Lung (tissue), 12 donors: ENCODE measurements around the gene LYPD6. TPM values are rescaled to one million over a fixed set of nuclear protein-coding genes. Genes with fewer than 3 reads are reported as not detected.

Experiments
- ATAC-seq: fragments of 200-7000 bp; cut with Tn5 transposase; one replicate; pipeline ENCODE4 v1.9.1; 2020; ENCODE audit warnings: moderate number of reproducible peaks; ENCODE audit not compliant: insufficient read depth, low FRiP score
- DNase-seq, 3 donors: peaks; one replicate each; pipeline ENCODE4 v3.0.0-alpha.2; 2013 to 2017
- H3K27ac ChIP-seq, 2 donors: one replicate each; pipeline ENCODE4 v1.5.1; 2013; ENCODE audit warnings: mild to moderate bottlenecking in 2 of 2, moderate library complexity in 2 of 2, control low read depth in 1 of 2, inconsistent platforms in 1 of 2, low read depth in 1 of 2, low read length in 1 of 2
- H3K27me3 ChIP-seq, 3 donors: one replicate each; pipeline ENCODE4 v1.5.1; 2013; ENCODE audit warnings: low read length in 2 of 3; ENCODE audit not compliant: control insufficient read depth in 3 of 3, insufficient read depth in 3 of 3
- H3K36me3 ChIP-seq, 4 donors: one replicate each; pipeline ENCODE4 v1.5.1; 2013; ENCODE audit warnings: low read length in 4 of 4, mild to moderate bottlenecking in 1 of 4, moderate library complexity in 1 of 4; ENCODE audit not compliant: control insufficient read depth in 4 of 4, insufficient read depth in 4 of 4
- H3K4me1 ChIP-seq, 5 donors: one replicate each; pipeline ENCODE4 v1.5.1; 2013; ENCODE audit warnings: low read length in 5 of 5, mild to moderate bottlenecking in 2 of 5, moderate library complexity in 1 of 5; ENCODE audit not compliant: control insufficient read depth in 5 of 5, insufficient read depth in 5 of 5
- H3K4me3 ChIP-seq: one replicate; pipeline ENCODE4 v1.5.1; 2013; ENCODE audit warnings: mild to moderate bottlenecking, control low read depth, moderate library complexity
- H3K9ac ChIP-seq, 2 donors: one replicate each; pipeline ENCODE4 v1.5.1; 2013; ENCODE audit warnings: low read length in 2 of 2, control low read depth in 1 of 2; ENCODE audit not compliant: insufficient read depth in 1 of 2
- H3K9me3 ChIP-seq, 4 donors: one replicate each; pipeline ENCODE4 v1.5.1; 2013; ENCODE audit warnings: low read length in 3 of 4, mild to moderate bottlenecking in 1 of 4, moderate library complexity in 1 of 4; ENCODE audit not compliant: control insufficient read depth in 4 of 4, insufficient read depth in 3 of 4
- WGBS, 2 donors: extraction: QIAGEN DNeasy Blood & Tissue Kit; methylation state at CpG; one replicate each; pipeline ENCODE4 v1.1.7; 2013; 5-methylcytosine and 5-hydroxymethylcytosine counted together
- polyA plus RNA-seq, 2 donors: library from polyadenylated mRNA; stranded (reverse); fragments of 200-250 nt; gene quantifications; one replicate each; pipeline ENCODE4 v1.2.1, GENCODE V29; 2013
- total RNA-seq, 2 donors: library from RNA; depleted of rRNA in 1 of 2; stranded (reverse); fragments of >200 nt in 1 of 2; gene quantifications; one replicate each; pipeline ENCODE4 v1.2.1, GENCODE V29; 2014 to 2021
- TF ChIP-seq, protein P1 (sequence below): IDR thresholded peaks from 2 replicates; pipeline ENCODE4 v1.5.1; 2012; ENCODE audit warnings: mild to moderate bottlenecking; ENCODE audit errors: control extremely low read depth, extremely low read depth
- donor health status: control.
- donor health status: control.
- donor health status: Bipolar disorder and iron deficiency.
- donor health status: healthy.
- donor health status: DM: yes; HTN: yes; CAD: no.

The LYPD6 gene
- total and polyA plus RNA-seq, 4 donors: 0.16 to 6.3 (median 0.48) TPM

DNA sequence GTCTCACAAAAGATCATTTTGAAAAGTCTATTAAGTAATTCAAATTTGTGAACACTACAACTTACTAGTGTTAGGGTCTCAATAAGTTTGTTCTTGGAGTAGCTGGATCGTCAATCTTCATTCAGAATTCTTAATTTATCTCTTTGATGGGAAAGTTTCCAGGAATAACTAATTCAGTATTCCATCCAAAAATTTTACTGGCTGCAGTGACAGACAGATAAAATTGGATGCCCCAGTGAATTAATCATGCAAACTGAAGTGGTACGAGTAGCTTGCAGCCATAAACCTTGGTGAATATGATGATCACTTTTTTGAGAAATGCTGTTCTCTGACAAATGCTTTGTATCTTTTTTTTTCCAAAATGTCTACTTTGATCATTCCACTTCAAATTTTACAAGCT, 112.8 kb downstream of the LYPD6 start:
- Histone ChIP-seq H3K9me3 (no peaks in the 10 kb centered on the region), H3K9ac (no peak overlapping the region), H3K27ac (no peak overlapping the region), H3K27me3 (peaks cover 0 to 22% (median 0%) of the 10 kb centered on the region in 3 donors), H3K4me3 (no peak overlapping the region), H3K36me3 (no peaks in the 10 kb centered on the region), H3K4me1 (peaks cover 0 to 14% (median 0%) of the 10 kb centered on the region in 5 donors)
- ATAC-seq (no peak), DNase-seq (no peak)
- TF ChIP-seq, protein P1, sequence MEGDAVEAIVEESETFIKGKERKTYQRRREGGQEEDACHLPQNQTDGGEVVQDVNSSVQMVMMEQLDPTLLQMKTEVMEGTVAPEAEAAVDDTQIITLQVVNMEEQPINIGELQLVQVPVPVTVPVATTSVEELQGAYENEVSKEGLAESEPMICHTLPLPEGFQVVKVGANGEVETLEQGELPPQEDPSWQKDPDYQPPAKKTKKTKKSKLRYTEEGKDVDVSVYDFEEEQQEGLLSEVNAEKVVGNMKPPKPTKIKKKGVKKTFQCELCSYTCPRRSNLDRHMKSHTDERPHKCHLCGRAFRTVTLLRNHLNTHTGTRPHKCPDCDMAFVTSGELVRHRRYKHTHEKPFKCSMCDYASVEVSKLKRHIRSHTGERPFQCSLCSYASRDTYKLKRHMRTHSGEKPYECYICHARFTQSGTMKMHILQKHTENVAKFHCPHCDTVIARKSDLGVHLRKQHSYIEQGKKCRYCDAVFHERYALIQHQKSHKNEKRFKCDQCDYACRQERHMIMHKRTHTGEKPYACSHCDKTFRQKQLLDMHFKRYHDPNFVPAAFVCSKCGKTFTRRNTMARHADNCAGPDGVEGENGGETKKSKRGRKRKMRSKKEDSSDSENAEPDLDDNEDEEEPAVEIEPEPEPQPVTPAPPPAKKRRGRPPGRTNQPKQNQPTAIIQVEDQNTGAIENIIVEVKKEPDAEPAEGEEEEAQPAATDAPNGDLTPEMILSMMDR: no peak
- 71 to 90% methylated on average over 2 of the region's 2 CpGs for WGBS, 2 donors

DNA sequence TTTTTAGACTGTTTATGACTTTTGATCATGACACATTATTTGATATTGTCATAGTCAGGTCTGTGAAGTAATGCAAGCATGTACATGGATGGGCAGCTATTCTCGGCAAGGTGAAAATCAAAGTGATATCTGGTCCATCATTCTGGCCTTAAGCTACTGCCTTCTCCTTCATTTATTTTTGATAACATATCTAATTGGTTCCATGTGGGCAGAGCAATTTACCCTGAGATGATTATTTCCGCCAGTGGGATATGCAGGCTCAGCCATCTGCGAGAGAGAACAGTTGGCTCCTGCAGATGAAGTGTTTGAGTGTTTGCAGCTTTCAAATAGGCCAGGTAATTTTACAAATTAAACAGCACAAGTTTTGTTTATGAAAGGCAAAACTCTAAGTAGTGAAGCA, 116.4 kb downstream of the LYPD6 start:
- Histone ChIP-seq H3K9ac (no peak overlapping the region), H3K9me3 (no peaks in the 10 kb centered on the region), H3K36me3 (peaks cover 0 to 5% (median 2%) of the 10 kb centered on the region in 4 donors), H3K4me1 (peaks cover 0 to 14% (median 0%) of the 10 kb centered on the region in 5 donors), H3K27me3 (peaks cover 0 to 26% (median 0%) of the 10 kb centered on the region in 3 donors), H3K27ac (no peak overlapping the region), H3K4me3 (no peak overlapping the region)
- TF ChIP-seq, protein P1: no peak
- DNase-seq: no peak
- ATAC-seq: no peak
- 89 to 92% methylated on average over 3 of the region's 3 CpGs for WGBS, 2 donors

DNA sequence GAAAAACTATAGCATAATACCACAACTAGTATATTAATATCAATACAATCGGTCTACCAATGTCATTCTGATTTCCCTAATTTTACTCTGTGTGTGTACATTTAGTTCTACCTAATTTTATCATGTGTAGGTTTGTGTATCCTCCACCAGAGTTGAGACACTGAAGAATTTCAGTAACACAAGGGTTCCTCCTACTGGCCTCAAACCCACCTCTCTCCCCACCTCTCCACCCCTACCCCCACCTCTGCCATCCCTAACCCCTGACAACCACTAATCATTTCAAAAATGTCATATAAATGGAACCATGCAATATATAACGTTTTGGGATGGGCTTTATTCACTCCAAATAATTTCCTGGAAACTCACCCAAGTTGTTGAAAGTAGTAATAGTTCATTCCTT, 117.9 kb downstream of the LYPD6 start:
- DNase-seq (no peak), ATAC-seq (no peak)
- H3K27me3 ChIP-seq: peaks cover 0 to 25% (median 0%) of the 10 kb centered on the region in 3 donors
- peaks cover 0 to 9% (median 0%) of the 10 kb centered on the region in 5 donors for H3K4me1 ChIP-seq
- H3K9ac ChIP-seq: no peak overlapping the region
- no peak overlapping the region for H3K27ac ChIP-seq
- H3K4me3 ChIP-seq: no peak overlapping the region
- no peaks in the 10 kb centered on the region for H3K9me3 ChIP-seq
- peaks cover 0 to 5% (median 2%) of the 10 kb centered on the region in 4 donors for H3K36me3 ChIP-seq
- 80 to 85% methylated on average over 2 of the region's 2 CpGs for WGBS, 2 donors
- TF ChIP-seq, protein P1: no peak

DNA sequence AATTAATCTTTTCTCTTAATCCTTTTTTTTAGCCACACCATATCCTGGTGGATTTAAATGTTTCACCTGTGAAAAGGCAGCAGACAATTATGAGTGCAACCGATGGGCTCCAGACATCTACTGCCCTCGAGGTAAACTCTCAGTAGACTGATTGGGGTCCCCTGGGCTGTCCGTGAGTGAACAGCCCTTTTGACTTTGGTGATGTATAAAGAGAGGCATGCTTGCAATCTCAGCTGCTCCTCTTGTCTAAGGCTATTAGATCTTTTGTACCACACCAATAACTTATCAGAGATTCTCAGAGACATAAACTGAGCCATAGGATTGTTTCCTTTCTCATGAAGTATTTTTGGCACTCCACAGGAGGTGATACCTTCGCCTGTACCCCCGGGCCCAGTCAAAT, 118.6 kb downstream of the LYPD6 start:
- Histone ChIP-seq H3K4me1 (peaks cover 0 to 9% (median 0%) of the 10 kb centered on the region in 5 donors), H3K9ac (no peak overlapping the region), H3K4me3 (no peak overlapping the region), H3K27ac (no peak overlapping the region), H3K9me3 (no peaks in the 10 kb centered on the region), H3K36me3 (peaks cover 0 to 5% (median 2%) of the 10 kb centered on the region in 4 donors), H3K27me3 (peaks cover 0 to 25% (median 0%) of the 10 kb centered on the region in 3 donors)
- TF ChIP-seq, protein P1: no peak
- no peak for DNase-seq
- ATAC-seq: no peak
- 86 to 90% methylated on average over 5 of the region's 5 CpGs for WGBS, 2 donors
